Gastroesophageal sphincter (tissue), 4 donors: ENCODE measurements around the gene SYCP1. TPM values are rescaled to one million over a fixed set of nuclear protein-coding genes. Genes with fewer than 3 reads are reported as not detected.

Source experiments
- ATAC-seq: fragments of 150-250 bp; one replicate; pipeline ENCODE4 v1.9.1; 2016; ENCODE audit warnings: mild to moderate bottlenecking, moderate library complexity
- H3K27ac ChIP-seq, 4 donors: fragments of 200-600 bp; sonication (generic) in 3 of 4; 1 replicate in 3 of 4; 2 replicates in 1 of 4; pipeline ENCODE4 v1.5.1; 2016 to 2019
- H3K27me3 ChIP-seq: fragments of 200-600 bp; sonication (generic); one replicate; pipeline ENCODE4 v1.5.1; 2019
- H3K36me3 ChIP-seq, 2 donors: fragments of 200-600 bp; sonication (generic); one replicate each; pipeline ENCODE4 v1.5.1; 2019; ENCODE audit warnings: control low read depth in 1 of 2
- H3K4me1 ChIP-seq, 3 donors: fragments of 200-600 bp; sonication (generic); 1 replicate in 2 of 3; 2 replicates in 1 of 3; pipeline ENCODE4 v1.5.1; 2016 to 2019; ENCODE audit warnings: control low read depth in 2 of 3
- H3K4me3 ChIP-seq, 2 donors: fragments of 200-600 bp; sonication (generic); one replicate each; pipeline ENCODE4 v1.5.1; 2019; ENCODE audit warnings: mild to moderate bottlenecking in 1 of 2, moderate library complexity in 1 of 2
- H3K9me3 ChIP-seq, 3 donors: fragments of 200-600 bp; sonication (generic); one replicate each; pipeline ENCODE4 v1.5.1; 2017 to 2019; ENCODE audit warnings: control low read depth in 2 of 3
- EP300 ChIP-seq: sonication (generic); formaldehyde crosslinking; IDR thresholded peaks from one replicate; pipeline ENCODE4 v1.6.1; 2017; ENCODE audit warnings: antibody characterized with exemption, mild to moderate bottlenecking
- POLR2A ChIP-seq, 2 donors: fragments of 450-650 bp; IDR thresholded peaks; one replicate each; pipeline ENCODE4 v1.6.1; 2017; ENCODE audit warnings: antibody characterized with exemption in 2 of 2, mild to moderate bottlenecking in 2 of 2, moderate library complexity in 1 of 2
- POLR2AphosphoS5 ChIP-seq: sonication (generic); formaldehyde crosslinking; IDR thresholded peaks from one replicate; pipeline ENCODE4 v1.6.1; 2017; ENCODE audit warnings: antibody characterized with exemption
- WGBS, 2 donors: methylation state at CpG; one replicate each; pipeline ENCODE4 v1.1.5; 2018; ENCODE audit warnings: low coverage in 1 of 2; 5-methylcytosine and 5-hydroxymethylcytosine counted together
- total RNA-seq, 4 donors: library from RNA; depleted of rRNA; stranded (reverse); fragments of >200 nt; gene quantifications; one replicate each; pipeline ENCODE4 v1.1.0, GENCODE V29; 2016
- TF ChIP-seq, protein P1 (sequence below), 4 experiments: fragments of 200-600 bp in 2 of 4; fragments of 450-650 bp in 2 of 4; sonication (generic) in 1 of 4; IDR thresholded peaks; one replicate each; pipeline ENCODE4 v1.5.1; 2017 to 2019; ENCODE audit warnings: antibody characterized with exemption in 4 of 4, mild to moderate bottlenecking in 2 of 4, moderate library complexity in 2 of 4

The SYCP1 gene
- total RNA-seq, 4 donors from 2014 or later = not detected

GRCh38 chr1:115021145-115021544 is 166.5 kb downstream of the SYCP1 start:
- H3K4me3 ChIP-seq = no peak overlapping the region
- H3K4me1 ChIP-seq = no peaks in the 10 kb centered on the region
- no peak overlapping the region for H3K27ac ChIP-seq
- no peak for TF ChIP-seq POLR2A (IDR thresholded peaks at IDR 0.05)
- TF ChIP-seq, protein P1, sequence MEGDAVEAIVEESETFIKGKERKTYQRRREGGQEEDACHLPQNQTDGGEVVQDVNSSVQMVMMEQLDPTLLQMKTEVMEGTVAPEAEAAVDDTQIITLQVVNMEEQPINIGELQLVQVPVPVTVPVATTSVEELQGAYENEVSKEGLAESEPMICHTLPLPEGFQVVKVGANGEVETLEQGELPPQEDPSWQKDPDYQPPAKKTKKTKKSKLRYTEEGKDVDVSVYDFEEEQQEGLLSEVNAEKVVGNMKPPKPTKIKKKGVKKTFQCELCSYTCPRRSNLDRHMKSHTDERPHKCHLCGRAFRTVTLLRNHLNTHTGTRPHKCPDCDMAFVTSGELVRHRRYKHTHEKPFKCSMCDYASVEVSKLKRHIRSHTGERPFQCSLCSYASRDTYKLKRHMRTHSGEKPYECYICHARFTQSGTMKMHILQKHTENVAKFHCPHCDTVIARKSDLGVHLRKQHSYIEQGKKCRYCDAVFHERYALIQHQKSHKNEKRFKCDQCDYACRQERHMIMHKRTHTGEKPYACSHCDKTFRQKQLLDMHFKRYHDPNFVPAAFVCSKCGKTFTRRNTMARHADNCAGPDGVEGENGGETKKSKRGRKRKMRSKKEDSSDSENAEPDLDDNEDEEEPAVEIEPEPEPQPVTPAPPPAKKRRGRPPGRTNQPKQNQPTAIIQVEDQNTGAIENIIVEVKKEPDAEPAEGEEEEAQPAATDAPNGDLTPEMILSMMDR (IDR thresholded peaks at IDR 0.05) = no peak
- TF ChIP-seq EP300 = no peak
- no peak for TF ChIP-seq POLR2AphosphoS5
- H3K27me3 ChIP-seq = no peaks in the 10 kb centered on the region
- no peaks in the 10 kb centered on the region for H3K36me3 ChIP-seq
- no peak for ATAC-seq
- no peaks in the 10 kb centered on the region for H3K9me3 ChIP-seq
- 80 to 89% methylated on average over 1 of the region's 1 CpG for WGBS, 2 donors

GRCh38 chr1:115023593-115023992 is 168.9 kb downstream of the SYCP1 start:
- H3K9me3 ChIP-seq = no peaks in the 10 kb centered on the region
- no peak overlapping the region for H3K4me3 ChIP-seq
- no peak for ATAC-seq
- H3K27ac ChIP-seq = no peak overlapping the region
- no peaks in the 10 kb centered on the region for H3K36me3 ChIP-seq
- no peak for TF ChIP-seq EP300
- TF ChIP-seq POLR2AphosphoS5 = no peak
- TF ChIP-seq, protein P1 (IDR thresholded peaks at IDR 0.05) = no peak
- H3K4me1 ChIP-seq = no peaks in the 10 kb centered on the region
- H3K27me3 ChIP-seq = no peaks in the 10 kb centered on the region

- no peaks in the 10 kb centered on the region for H3K36me3 ChIP-seq
- no peak for ATAC-seq
These were observed 174.9 kb downstream of the SYCP1 start, which contains the start of gene TSHB for GRCh38 chr1:115029526-115029925. TSS of gene TSHB (plus strand) at chr1:115029826. CDS start at chr1:115033363, 3,537 bp downstream.

GRCh38 chr1:115031595-115031994 is 176.9 kb downstream of the SYCP1 start:
- Histone ChIP-seq H3K4me3 (no peak overlapping the region), H3K27ac (no peak overlapping the region), H3K9me3 (no peaks in the 10 kb centered on the region), H3K4me1 (peaks cover 0 to under 1% (median 0%) of the 10 kb centered on the region in 3 donors), H3K27me3 (no peaks in the 10 kb centered on the region), H3K36me3 (no peaks in the 10 kb centered on the region)
- WGBS, 2 donors = 68% methylated on average over 2 of the region's 2 CpGs
- no peak for ATAC-seq
- TF ChIP-seq EP300 = no peak
- TF ChIP-seq POLR2A (IDR thresholded peaks at IDR 0.05) = no peak
- no peak for TF ChIP-seq POLR2AphosphoS5
- TF ChIP-seq, protein P1 (IDR thresholded peaks at IDR 0.05) = no peak

More at GRCh38 chr1:115029526-115029925, 174.9 kb downstream of the SYCP1 start, which contains the start of gene TSHB:
- H3K9me3 ChIP-seq = no peaks in the 10 kb centered on the region
- no peak within 1 kb of the TSS for H3K27ac ChIP-seq
- H3K4me3 ChIP-seq = no peak within 1 kb of the TSS
- no peak for TF ChIP-seq POLR2AphosphoS5
- TF ChIP-seq POLR2A (IDR thresholded peaks at IDR 0.05) = no peak
- TF ChIP-seq, protein P1 (IDR thresholded peaks at IDR 0.05) = no peak
- no peak for TF ChIP-seq EP300
- no peaks in the 10 kb centered on the region for H3K4me1 ChIP-seq
- H3K27me3 ChIP-seq = no peaks in the 10 kb centered on the region

- peaks cover 0 to 2% of the 10 kb centered on the region in 2 donors for H3K36me3 ChIP-seq
- H3K4me3 ChIP-seq = no peak overlapping the region
- no peak for ATAC-seq
- 87% methylated on average over 1 of the region's 1 CpG; no CpG with 5 or more reads in 1 of the 2 donors for WGBS, 2 donors
- no peaks in the 10 kb centered on the region for H3K9me3 ChIP-seq
- TF ChIP-seq POLR2A (IDR thresholded peaks at IDR 0.05) = no peak
- H3K4me1 ChIP-seq = peaks cover 0 to 22% (median 3%) of the 10 kb centered on the region in 3 donors
- no peaks in the 10 kb centered on the region for H3K27me3 ChIP-seq
- no peak overlapping the region for H3K27ac ChIP-seq
These were observed 181.0 kb downstream of the SYCP1 start for GRCh38 chr1:115035652-115036051.
